Measurements from ENCODE around the gene DPP6. TPM values are rescaled to one million over a fixed set of nuclear protein-coding genes. Genes with fewer than 3 reads are reported as not detected.

The DPP6 gene
- total and polyA plus RNA-seq, 4 experiments from 2014 or later = not detected

DNA sequence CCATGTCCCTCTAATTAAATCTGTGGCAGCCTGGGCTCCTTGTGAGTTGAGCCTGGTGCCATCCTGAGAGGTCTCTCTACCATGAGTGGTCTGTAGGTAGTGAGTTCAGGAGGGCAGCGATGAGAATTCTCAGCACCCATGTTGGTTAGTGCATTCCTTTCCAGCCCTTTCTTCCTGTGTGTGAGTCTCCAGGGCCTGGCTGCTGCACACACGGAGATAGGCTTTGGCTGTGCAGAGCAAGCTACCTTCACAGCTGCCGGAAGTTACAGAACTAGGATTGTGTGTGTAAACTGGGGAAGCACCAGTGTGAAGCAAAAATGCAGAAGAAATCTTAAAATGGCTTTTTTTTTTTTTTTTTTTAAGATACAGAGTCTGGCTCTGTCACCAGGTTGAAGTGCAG lies 592.2 kb downstream of the DPP6 start:
- Histone ChIP-seq H3K27me3 (ENCODE audit: insufficient read depth, low read length) (no peaks in the 10 kb centered on the region), H3K36me3 (ENCODE audit: insufficient read depth, low read length) (no peaks in the 10 kb centered on the region), H3K4me1 (ENCODE audit: insufficient read depth, low read length) (no peaks in the 10 kb centered on the region), H3K9me3 (ENCODE audit: control insufficient read depth in 1 of 2, low read length in 2 of 2) (no peaks in the 10 kb centered on the region), H3K4me3 (ENCODE audit: low read length in 2 of 2) (no peak overlapping the region), H3K27ac (ENCODE audit: low read depth, low read length) (no peak overlapping the region)
- ChIA-PET CTCF (ENCODE audit: partially characterized antibody) (no interaction called here), POLR2A (ENCODE audit: partially characterized antibody) (no interaction called here)
- intact Hi-C loops (cut with micrococcal nuclease) = no loop called here
- Mint-ChIP-seq H3K27me3 (no peaks in the 10 kb centered on the region), H3K4me3 (no peak overlapping the region), H3K27ac (no peak overlapping the region), H3K36me3 (no peaks in the 10 kb centered on the region), H3K9me3 (peaks cover 0 to 10% (median 4%) of the 10 kb centered on the region in 8 donors), H3K4me1 (no peaks in the 10 kb centered on the region)
- DNase-seq = no peak

DNA sequence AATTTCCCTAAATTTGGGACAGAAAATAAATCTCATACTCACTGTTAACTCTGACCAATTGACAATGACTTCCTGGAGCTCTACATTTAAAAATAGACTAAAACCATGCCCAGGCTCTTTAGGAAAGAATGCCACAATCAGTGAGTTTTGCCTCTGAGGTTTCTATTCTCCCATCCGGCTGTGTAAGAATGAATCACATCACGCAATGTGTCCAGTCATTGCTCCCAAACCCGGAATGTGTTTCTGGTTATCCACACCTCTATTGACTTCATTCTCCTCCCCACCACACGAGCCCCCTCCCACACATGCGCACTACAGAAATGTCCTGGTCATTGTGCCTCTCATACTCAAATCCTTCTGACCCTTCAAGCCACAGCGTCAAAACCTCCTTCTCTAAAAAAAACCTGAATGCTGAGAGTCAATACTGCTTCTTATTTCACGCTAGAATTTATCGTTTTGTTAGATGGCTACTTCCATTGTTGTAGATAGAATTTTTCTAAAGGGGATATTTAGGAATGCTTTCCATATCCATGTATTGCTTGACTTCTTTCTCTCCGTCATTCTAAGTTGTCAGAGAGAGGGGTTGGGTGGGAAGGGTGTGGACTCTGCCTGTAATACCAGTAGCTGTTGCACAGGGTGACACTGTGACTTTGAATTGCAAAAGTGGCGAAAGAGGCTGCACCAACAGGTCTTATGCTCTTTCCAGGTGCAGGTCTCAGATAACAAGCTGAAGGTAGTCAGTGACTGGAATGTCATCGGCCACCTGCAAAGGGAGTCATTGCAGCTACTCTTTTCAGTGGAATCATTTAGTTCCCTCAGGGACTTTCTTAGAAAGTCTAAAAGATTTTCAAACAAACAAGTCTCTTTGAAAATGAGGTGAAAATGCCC lies 594.2 kb downstream of the DPP6 start:
- Mint-ChIP-seq H3K36me3 (no peaks in the 10 kb centered on the region), H3K27ac (no peak overlapping the region), H3K4me3 (no peak overlapping the region), H3K27me3 (no peaks in the 10 kb centered on the region), H3K9me3 (peaks cover 0 to 11% (median 4%) of the 10 kb centered on the region in 8 donors), H3K4me1 (no peaks in the 10 kb centered on the region)
- Histone ChIP-seq H3K4me1 (ENCODE audit: insufficient read depth, low read length) (no peaks in the 10 kb centered on the region), H3K36me3 (ENCODE audit: insufficient read depth, low read length) (no peaks in the 10 kb centered on the region), H3K9me3 (ENCODE audit: control insufficient read depth in 1 of 2, low read length in 2 of 2) (no peaks in the 10 kb centered on the region), H3K4me3 (ENCODE audit: low read length in 2 of 2) (no peak overlapping the region), H3K27me3 (ENCODE audit: insufficient read depth, low read length) (no peaks in the 10 kb centered on the region), H3K27ac (ENCODE audit: low read depth, low read length) (no peak overlapping the region)
- ChIA-PET CTCF (ENCODE audit: partially characterized antibody) (no interaction called here), POLR2A (ENCODE audit: partially characterized antibody) (no interaction called here)
- intact Hi-C loops (cut with micrococcal nuclease) = no loop called here
- DNase-seq = no peak

DNA sequence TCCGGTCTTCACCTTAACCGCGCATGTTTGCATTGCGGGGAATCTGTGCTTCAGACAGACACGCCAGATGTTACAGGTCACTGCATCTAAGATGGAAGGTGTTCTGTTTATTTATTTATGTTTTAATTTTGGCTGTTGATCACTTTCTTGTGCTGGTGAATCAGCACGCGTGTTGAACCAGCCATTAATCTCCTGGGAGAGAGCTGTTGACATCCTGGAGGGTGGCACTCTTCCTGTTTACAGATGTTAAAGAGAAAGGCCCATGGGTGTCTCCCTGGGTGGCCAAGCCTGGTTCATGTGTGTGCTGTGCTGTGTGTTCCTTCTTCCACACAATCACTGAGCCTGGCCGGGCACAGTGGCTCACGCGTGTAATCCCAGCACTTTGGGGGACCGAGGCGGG lies 595.4 kb downstream of the DPP6 start:
- no peaks in the 10 kb centered on the region for H3K36me3 ChIP-seq (ENCODE audit: insufficient read depth, low read length)
- Mint-ChIP-seq H3K4me1 (no peaks in the 10 kb centered on the region), H3K4me3 (no peak overlapping the region), H3K9me3 (peaks cover 0 to 11% (median 4%) of the 10 kb centered on the region in 8 donors), H3K36me3 (no peaks in the 10 kb centered on the region), H3K27me3 (no peaks in the 10 kb centered on the region), H3K27ac (no peak overlapping the region)
- ChIA-PET POLR2A (ENCODE audit: partially characterized antibody) (no interaction called here), CTCF (ENCODE audit: partially characterized antibody) (no interaction called here)
- no peak overlapping the region for H3K27ac ChIP-seq (ENCODE audit: low read depth, low read length)
- no peaks in the 10 kb centered on the region for H3K4me1 ChIP-seq (ENCODE audit: insufficient read depth, low read length)
- H3K4me3 ChIP-seq (ENCODE audit: low read length in 2 of 2) = no peak overlapping the region
- no peaks in the 10 kb centered on the region for H3K9me3 ChIP-seq (ENCODE audit: control insufficient read depth in 1 of 2, low read length in 2 of 2)
- no peak for DNase-seq
- no peaks in the 10 kb centered on the region for H3K27me3 ChIP-seq (ENCODE audit: insufficient read depth, low read length)
- intact Hi-C loops (cut with micrococcal nuclease) = no loop called here

DNA sequence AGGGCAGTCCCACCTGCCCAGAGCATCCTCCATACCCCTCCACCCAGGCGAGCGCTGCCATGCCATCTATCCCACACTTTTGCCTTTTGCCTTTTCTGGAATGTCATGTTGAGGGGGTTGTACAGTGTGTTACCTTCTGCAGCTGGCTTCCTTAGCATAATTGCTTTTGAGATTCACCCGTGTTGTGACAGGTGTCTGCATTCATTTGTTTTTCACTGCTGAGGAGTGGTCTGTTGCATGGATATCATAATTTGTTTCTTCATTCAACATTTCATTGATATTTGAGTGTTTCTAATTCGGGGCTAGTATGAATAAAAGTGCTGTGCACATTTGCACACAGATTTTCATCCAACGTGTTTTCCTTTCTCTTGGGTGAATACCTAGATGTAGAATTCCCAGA lies 596.8 kb downstream of the DPP6 start:
- ChIA-PET CTCF (ENCODE audit: partially characterized antibody) (no interaction called here), POLR2A (ENCODE audit: partially characterized antibody) (no interaction called here)
- DNase-seq = no peak
- H3K4me3 ChIP-seq (ENCODE audit: low read length in 2 of 2) = no peak overlapping the region
- H3K9me3 Mint-ChIP-seq = peaks cover 0 to 11% (median 5%) of the 10 kb centered on the region in 8 donors
- no peaks in the 10 kb centered on the region for H3K27me3 ChIP-seq (ENCODE audit: insufficient read depth, low read length)
- no peaks in the 10 kb centered on the region for H3K27me3 Mint-ChIP-seq
- H3K4me1 Mint-ChIP-seq = no peaks in the 10 kb centered on the region
- H3K27ac ChIP-seq (ENCODE audit: low read depth, low read length) = no peak overlapping the region
- no peaks in the 10 kb centered on the region for H3K9me3 ChIP-seq (ENCODE audit: control insufficient read depth in 1 of 2, low read length in 2 of 2)
- H3K27ac Mint-ChIP-seq = no peak overlapping the region
- H3K4me3 Mint-ChIP-seq = no peak overlapping the region
- intact Hi-C loops (cut with micrococcal nuclease) = no loop called here
- H3K36me3 ChIP-seq (ENCODE audit: insufficient read depth, low read length) = no peaks in the 10 kb centered on the region
- H3K36me3 Mint-ChIP-seq = no peaks in the 10 kb centered on the region
- no peaks in the 10 kb centered on the region for H3K4me1 ChIP-seq (ENCODE audit: insufficient read depth, low read length)

DNA sequence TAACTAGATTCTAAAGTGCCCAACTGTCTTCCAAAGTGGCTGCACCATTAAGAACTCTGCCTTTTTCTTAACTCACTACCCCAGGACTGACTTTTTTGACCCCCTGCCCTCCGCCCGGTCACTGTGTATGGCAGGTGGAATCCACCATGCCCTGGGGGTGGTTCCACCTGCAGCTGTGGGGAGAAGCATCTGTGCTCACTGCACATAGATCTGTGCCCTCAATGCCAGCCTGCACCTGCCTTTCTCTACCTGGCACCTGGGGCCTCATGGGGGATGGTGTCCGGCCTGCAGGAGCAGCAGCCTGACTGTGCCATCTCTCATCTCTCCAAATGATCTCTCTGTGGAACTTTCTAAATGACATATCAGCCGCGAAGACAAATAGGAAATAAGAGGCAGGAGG lies 597.2 kb downstream of the DPP6 start:
- Mint-ChIP-seq H3K27me3 (no peaks in the 10 kb centered on the region), H3K36me3 (no peaks in the 10 kb centered on the region), H3K27ac (no peak overlapping the region), H3K4me3 (no peak overlapping the region), H3K4me1 (no peaks in the 10 kb centered on the region), H3K9me3 (peaks cover 0 to 9% (median 5%) of the 10 kb centered on the region in 8 donors)
- H3K4me3 ChIP-seq (ENCODE audit: low read length in 2 of 2) = no peak overlapping the region
- POLR2A ChIA-PET (ENCODE audit: partially characterized antibody) = no interaction called here
- no peak overlapping the region for H3K27ac ChIP-seq (ENCODE audit: low read depth, low read length)
- no peak for DNase-seq
- intact Hi-C loops (cut with micrococcal nuclease) = no loop called here
- H3K4me1 ChIP-seq (ENCODE audit: insufficient read depth, low read length) = no peaks in the 10 kb centered on the region
- H3K9me3 ChIP-seq (ENCODE audit: control insufficient read depth in 1 of 2, low read length in 2 of 2) = no peaks in the 10 kb centered on the region
- CTCF ChIA-PET (ENCODE audit: partially characterized antibody) = no interaction called here
- H3K27me3 ChIP-seq (ENCODE audit: insufficient read depth, low read length) = no peaks in the 10 kb centered on the region
- H3K36me3 ChIP-seq (ENCODE audit: insufficient read depth, low read length) = no peaks in the 10 kb centered on the region

DNA sequence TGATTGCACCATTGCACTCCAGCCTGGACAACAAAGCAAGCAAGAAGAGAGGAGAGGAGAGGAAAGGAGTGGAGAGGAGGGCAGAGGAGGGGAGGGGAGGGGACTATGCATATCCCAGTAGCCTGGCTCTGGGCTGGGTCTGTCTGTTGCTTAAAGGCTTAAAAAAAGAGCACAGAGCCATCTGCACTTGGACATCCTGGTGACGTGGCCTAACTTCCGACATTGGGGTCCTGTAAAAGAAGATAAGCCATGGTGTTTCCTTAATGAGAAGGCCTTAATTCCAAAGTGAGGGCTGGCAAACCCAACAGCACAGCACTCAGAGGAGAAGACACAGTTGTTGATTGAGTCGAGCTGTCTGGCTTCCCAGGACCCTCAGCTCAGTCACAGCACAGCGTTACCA lies 598.1 kb downstream of the DPP6 start:
- Mint-ChIP-seq H3K4me3 (no peak overlapping the region), H3K36me3 (no peaks in the 10 kb centered on the region), H3K27me3 (no peaks in the 10 kb centered on the region), H3K9me3 (peaks cover 0 to 8% (median 5%) of the 10 kb centered on the region in 8 donors), H3K27ac (no peak overlapping the region), H3K4me1 (no peaks in the 10 kb centered on the region)
- intact Hi-C loops (cut with micrococcal nuclease) = no loop called here
- Histone ChIP-seq H3K36me3 (ENCODE audit: insufficient read depth, low read length) (no peaks in the 10 kb centered on the region), H3K9me3 (ENCODE audit: control insufficient read depth in 1 of 2, low read length in 2 of 2) (no peaks in the 10 kb centered on the region), H3K27ac (ENCODE audit: low read depth, low read length) (no peak overlapping the region), H3K4me1 (ENCODE audit: insufficient read depth, low read length) (no peaks in the 10 kb centered on the region), H3K4me3 (ENCODE audit: low read length in 2 of 2) (no peak overlapping the region), H3K27me3 (ENCODE audit: insufficient read depth, low read length) (no peaks in the 10 kb centered on the region)
- DNase-seq = no peak
- ChIA-PET POLR2A (ENCODE audit: partially characterized antibody) (no interaction called here), CTCF (ENCODE audit: partially characterized antibody) (no interaction called here)

DNA sequence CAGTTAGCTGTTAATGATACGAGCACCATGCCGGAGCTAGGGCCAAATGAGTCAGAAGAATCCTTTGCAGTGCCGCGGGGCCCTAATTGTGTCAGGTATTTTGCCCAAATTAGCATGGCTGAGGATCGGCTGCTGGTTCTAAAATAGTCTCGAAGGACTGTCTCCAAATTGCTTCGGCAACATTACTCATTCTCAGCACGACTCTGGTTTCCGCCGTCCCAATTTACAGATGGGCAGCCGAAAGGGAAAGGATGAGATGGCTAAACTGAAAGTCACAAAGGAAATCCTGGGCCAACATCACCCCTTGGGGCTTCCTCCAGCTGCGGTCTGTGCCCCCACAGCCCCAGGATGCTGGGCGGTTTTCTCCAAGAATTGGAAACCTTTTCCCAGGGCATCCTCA lies 599.3 kb downstream of the DPP6 start:
- no peaks in the 10 kb centered on the region for H3K36me3 ChIP-seq (ENCODE audit: insufficient read depth, low read length)
- DNase-seq = no peak
- ChIA-PET POLR2A (ENCODE audit: partially characterized antibody) (no interaction called here), CTCF (ENCODE audit: partially characterized antibody) (no interaction called here)
- H3K36me3 Mint-ChIP-seq = no peaks in the 10 kb centered on the region
- H3K27ac Mint-ChIP-seq = no peak overlapping the region
- H3K27me3 Mint-ChIP-seq = no peaks in the 10 kb centered on the region
- H3K9me3 ChIP-seq (ENCODE audit: control insufficient read depth in 1 of 2, low read length in 2 of 2) = no peaks in the 10 kb centered on the region
- no peak overlapping the region for H3K27ac ChIP-seq (ENCODE audit: low read depth, low read length)
- no peak overlapping the region for H3K4me3 Mint-ChIP-seq
- H3K27me3 ChIP-seq (ENCODE audit: insufficient read depth, low read length) = no peaks in the 10 kb centered on the region
- H3K4me1 Mint-ChIP-seq = no peaks in the 10 kb centered on the region
- H3K9me3 Mint-ChIP-seq = peaks cover 0 to 11% (median 1%) of the 10 kb centered on the region in 8 donors
- no peaks in the 10 kb centered on the region for H3K4me1 ChIP-seq (ENCODE audit: insufficient read depth, low read length)
- intact Hi-C loops (cut with micrococcal nuclease) = no loop called here
- no peak overlapping the region for H3K4me3 ChIP-seq (ENCODE audit: low read length in 2 of 2)

Measured in CD4-positive, alpha-beta memory T cell (primary cell).